Activated CD8-positive, alpha-beta memory T cell treated with anti-CD3 and anti-CD28 coated beads, Interleukin-2, amount 10 ng/mL, durations not matched to agents 7 days and 5 days (primary cell): Measurements from ENCODE around the gene RGSL1. TPM values are rescaled to one million over a fixed set of nuclear protein-coding genes. Genes with fewer than 3 reads are reported as not detected.

Experiments used
- ATAC-seq: fragments of 150-1000 bp; cut with Tn5 transposase; one replicate; pipeline ENCODE4 v1.10.0; 2021; ENCODE audit warnings: moderate library complexity
- CTCF ChIA-PET: fragments of 350-600 bp; sonication (Branson Sonifier 250); formaldehyde crosslinking; loops from one replicate; lab custom pipeline; 2021; ENCODE audit warnings: antibody characterized with exemption; lab: Charles Lee
- DNase-seq: peaks from one replicate; pipeline ENCODE4 v3.0.0-alpha.2; 2020
- H3K27ac Mint-ChIP-seq: one replicate; pipeline ENCODE4 v1.8.0; 2021; ENCODE audit warnings: mild to moderate bottlenecking, mixed read lengths
- H3K27me3 Mint-ChIP-seq: one replicate; pipeline ENCODE4 v1.8.0; 2021; ENCODE audit warnings: mixed read lengths
- H3K36me3 Mint-ChIP-seq: one replicate; pipeline ENCODE4 v1.8.0; 2021; ENCODE audit warnings: mild to moderate bottlenecking, mixed read lengths
- H3K4me1 Mint-ChIP-seq: one replicate; pipeline ENCODE4 v1.8.0; 2021; ENCODE audit warnings: mixed read lengths
- H3K4me3 Mint-ChIP-seq: one replicate; pipeline ENCODE4 v1.8.0; 2021; ENCODE audit warnings: mild to moderate bottlenecking, moderate library complexity, mixed read lengths
- H3K9me3 Mint-ChIP-seq: one replicate; pipeline ENCODE4 v1.8.0; 2022; ENCODE audit warnings: low read depth, mixed read lengths
- total RNA-seq, 2 experiments: library from RNA; stranded (reverse); gene quantifications; one replicate each; pipeline ENCODE4 v1.2.3, GENCODE V29; 2021

RGSL1 gene
- total RNA-seq, 2 experiments from 2014 or later = not detected

GRCh38 chr1:182459949-182460348 lies 10.0 kb downstream of the RGSL1 start:
- DNase-seq = no peak
- Mint-ChIP-seq H3K9me3 (no peaks in the 10 kb centered on the region), H3K36me3 (no peaks in the 10 kb centered on the region), H3K4me1 (no peaks in the 10 kb centered on the region), H3K27me3 (peaks cover 42% of the 10 kb centered on the region), H3K27ac (no peak overlapping the region), H3K4me3 (no peak overlapping the region)
- CTCF ChIA-PET = no interaction called here
- ATAC-seq = no peak

DNA sequence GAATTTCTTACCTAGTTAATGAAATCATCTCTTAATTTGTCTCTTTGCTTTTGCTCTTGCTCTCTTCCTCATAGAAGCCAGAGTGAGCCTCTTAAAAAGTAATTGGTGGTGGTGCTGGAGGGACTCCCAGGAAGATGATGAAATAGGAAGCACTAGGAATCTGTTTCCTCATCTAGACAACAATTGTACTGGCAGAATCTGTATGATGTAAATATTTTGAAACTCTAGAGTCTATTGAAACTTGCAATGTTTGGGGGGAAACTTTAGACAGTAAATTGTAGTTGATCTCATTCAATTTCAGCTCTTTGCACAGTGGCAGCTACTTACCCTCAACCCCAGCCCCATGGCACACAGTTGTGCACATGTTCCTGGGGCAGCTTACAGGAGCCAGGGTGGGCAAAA lies 10.6 kb downstream of the RGSL1 start:
- H3K27me3 Mint-ChIP-seq = peaks cover 40% of the 10 kb centered on the region

DNA sequence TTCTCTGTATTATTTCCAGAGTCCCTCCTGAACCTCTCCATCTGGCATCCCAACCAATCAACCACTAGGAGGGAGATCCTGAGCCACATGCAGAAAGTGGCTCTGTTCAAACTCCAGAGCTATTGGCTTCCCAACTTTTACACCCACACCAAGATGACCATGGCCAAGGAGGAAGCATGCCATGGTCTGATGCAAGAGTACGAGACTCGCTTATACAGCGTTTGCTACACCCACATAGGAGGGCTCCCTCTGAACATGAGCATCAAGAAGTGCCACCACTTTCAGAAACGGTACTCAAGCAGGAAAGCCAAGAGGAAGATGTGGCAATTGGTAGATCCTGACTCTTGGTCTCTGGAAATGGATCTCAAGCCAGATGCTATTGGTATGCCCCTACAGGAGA lies 23.6 kb downstream of the RGSL1 start:
- Mint-ChIP-seq H3K4me1 (no peaks in the 10 kb centered on the region), H3K36me3 (no peaks in the 10 kb centered on the region), H3K4me3 (no peak overlapping the region), H3K27me3 (peaks cover 20% of the 10 kb centered on the region), H3K27ac (no peak overlapping the region), H3K9me3 (peaks cover 3% of the 10 kb centered on the region)
- ATAC-seq (no peak), DNase-seq (no peak)
- CTCF ChIA-PET = interaction anchor here (0.7 kb wide), 1 partner anchor 309 kb away, joined by 3 read pairs; no protein-coding TSS in a partner anchor

More for the DNA sequence above, 10.6 kb downstream of the RGSL1 start:
- ATAC-seq (no peak), DNase-seq (no peak)
- no peak overlapping the region for H3K4me3 Mint-ChIP-seq
- H3K4me1 Mint-ChIP-seq = no peaks in the 10 kb centered on the region
- no peak overlapping the region for H3K27ac Mint-ChIP-seq
- H3K36me3 Mint-ChIP-seq = no peaks in the 10 kb centered on the region
- no peaks in the 10 kb centered on the region for H3K9me3 Mint-ChIP-seq
- CTCF ChIA-PET = no interaction called here

DNA sequence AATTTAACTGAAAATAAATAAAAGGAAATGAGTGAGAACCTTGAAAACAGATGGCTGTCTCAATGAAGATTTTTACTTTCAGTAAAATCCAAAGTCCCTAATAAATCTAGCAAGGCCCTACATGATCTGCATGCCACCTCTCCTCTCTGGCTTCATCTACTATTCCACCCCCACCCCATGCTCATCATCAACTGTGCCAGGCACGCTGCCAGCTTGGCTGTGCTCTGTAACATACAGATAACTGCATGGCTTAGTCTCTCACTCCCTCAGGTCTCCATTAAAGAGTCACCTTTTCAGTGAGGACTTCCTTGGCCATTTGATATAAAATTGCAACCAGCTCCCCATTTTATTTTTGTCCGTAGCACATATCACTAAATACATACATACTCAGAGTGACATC lies 26.7 kb downstream of the RGSL1 start:
- Mint-ChIP-seq H3K27me3 (peaks cover 20% of the 10 kb centered on the region), H3K27ac (no peak overlapping the region), H3K4me1 (no peaks in the 10 kb centered on the region), H3K36me3 (peaks cover 1% of the 10 kb centered on the region), H3K9me3 (peaks cover 3% of the 10 kb centered on the region), H3K4me3 (no peak overlapping the region)
- ATAC-seq = no peak
- CTCF ChIA-PET = no interaction called here
- no peak for DNase-seq

DNA sequence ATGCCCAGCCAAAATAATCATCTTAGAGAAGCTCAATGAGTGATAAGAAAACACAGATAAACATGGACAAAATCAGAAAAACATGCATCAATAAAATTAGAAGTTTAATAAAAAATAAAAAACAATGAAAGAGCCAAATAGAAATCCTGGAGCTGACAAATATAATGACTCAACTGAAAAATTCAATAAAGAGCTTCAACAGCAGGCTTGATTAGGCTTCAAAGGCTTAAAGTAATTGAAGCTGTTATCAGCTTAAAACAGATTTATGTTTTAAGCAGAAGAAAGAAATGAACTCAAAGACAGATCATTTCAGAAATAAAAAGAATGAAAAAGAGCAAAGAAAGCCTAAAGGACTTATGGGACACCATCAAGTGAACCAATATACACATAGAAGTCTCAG lies 28.3 kb downstream of the RGSL1 start:
- Mint-ChIP-seq H3K4me3 (no peak overlapping the region), H3K36me3 (peaks cover 1% of the 10 kb centered on the region), H3K27me3 (peaks cover 21% of the 10 kb centered on the region), H3K27ac (no peak overlapping the region), H3K9me3 (peaks cover 3% of the 10 kb centered on the region), H3K4me1 (no peaks in the 10 kb centered on the region)
- DNase-seq (no peak), ATAC-seq (no peak)
- CTCF ChIA-PET = no interaction called here

- Mint-ChIP-seq H3K27ac (no peak overlapping the region), H3K36me3 (no peaks in the 10 kb centered on the region), H3K4me1 (no peaks in the 10 kb centered on the region)
Observed at GRCh38 chr1:182484067-182484466, 34.1 kb downstream of the RGSL1 start.

GRCh38 chr1:182484531-182485257 lies 34.7 kb downstream of the RGSL1 start:
- Mint-ChIP-seq H3K9me3 (no peaks in the 10 kb centered on the region), H3K27me3 (peaks cover 8% of the 10 kb centered on the region), H3K36me3 (no peaks in the 10 kb centered on the region), H3K4me3 (no peak overlapping the region), H3K4me1 (no peaks in the 10 kb centered on the region), H3K27ac (no peak overlapping the region)
- ATAC-seq = no peak
- CTCF ChIA-PET = interaction anchor here (1.0 kb wide), 1 partner anchor 236 kb away, joined by 4 read pairs; no protein-coding TSS in a partner anchor
- no peak for DNase-seq

More at GRCh38 chr1:182484067-182484466, 34.1 kb downstream of the RGSL1 start:
- ATAC-seq = no peak
- H3K4me3 Mint-ChIP-seq = no peak overlapping the region
- CTCF ChIA-PET = interaction anchor here (1.0 kb wide), 1 partner anchor 235 kb away, joined by 4 read pairs; no protein-coding TSS in a partner anchor
- no peak for DNase-seq
- H3K27me3 Mint-ChIP-seq = peaks cover 9% of the 10 kb centered on the region
- H3K9me3 Mint-ChIP-seq = no peaks in the 10 kb centered on the region

GRCh38 chr1:182485861-182486260 lies 35.9 kb downstream of the RGSL1 start:
- Mint-ChIP-seq H3K27me3 (peaks cover 10% of the 10 kb centered on the region), H3K27ac (no peak overlapping the region), H3K4me3 (no peak overlapping the region), H3K9me3 (no peaks in the 10 kb centered on the region), H3K36me3 (no peaks in the 10 kb centered on the region), H3K4me1 (no peaks in the 10 kb centered on the region)
- ATAC-seq (no peak), DNase-seq (no peak)
- CTCF ChIA-PET = no interaction called here

- no peak overlapping the region for H3K4me3 Mint-ChIP-seq
- no peaks in the 10 kb centered on the region for H3K9me3 Mint-ChIP-seq
- no peaks in the 10 kb centered on the region for H3K36me3 Mint-ChIP-seq
- DNase-seq (no peak), ATAC-seq (no peak)
- no peaks in the 10 kb centered on the region for H3K4me1 Mint-ChIP-seq
- no peak overlapping the region for H3K27ac Mint-ChIP-seq
- CTCF ChIA-PET = no interaction called here
- peaks cover 7% of the 10 kb centered on the region for H3K27me3 Mint-ChIP-seq
Observed at GRCh38 chr1:182488803-182489202, 38.9 kb downstream of the RGSL1 start.

DNA sequence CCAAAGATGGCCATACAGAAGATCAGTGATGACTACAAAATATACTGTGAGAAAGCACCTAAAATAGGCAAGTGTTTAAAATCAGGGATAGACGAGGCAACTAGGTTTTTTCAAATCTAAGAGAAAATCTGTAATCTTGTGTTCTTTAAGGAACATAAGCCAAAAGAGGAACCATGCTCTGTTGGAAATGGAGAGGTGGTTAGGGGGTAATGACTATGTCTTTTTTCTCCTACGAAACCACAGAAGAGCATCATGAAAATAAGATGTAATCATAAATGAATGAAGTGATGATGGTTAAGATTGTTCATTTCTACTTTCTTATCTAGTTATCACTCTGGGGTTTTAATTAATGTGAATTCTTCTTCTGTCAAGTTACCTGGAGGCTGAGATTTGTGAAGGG lies 43.1 kb downstream of the RGSL1 start:
- Mint-ChIP-seq H3K9me3 (no peaks in the 10 kb centered on the region), H3K4me1 (no peaks in the 10 kb centered on the region), H3K27ac (no peak overlapping the region), H3K4me3 (no peak overlapping the region), H3K36me3 (no peaks in the 10 kb centered on the region), H3K27me3 (peaks cover 7% of the 10 kb centered on the region)
- ATAC-seq (no peak), DNase-seq (no peak)
- CTCF ChIA-PET = no interaction called here

- Mint-ChIP-seq H3K4me1 (no peaks in the 10 kb centered on the region), H3K27ac (no peak overlapping the region), H3K27me3 (peaks cover 15% of the 10 kb centered on the region), H3K36me3 (no peaks in the 10 kb centered on the region), H3K9me3 (no peaks in the 10 kb centered on the region), H3K4me3 (no peak overlapping the region)
- DNase-seq (no peak), ATAC-seq (no peak)
- CTCF ChIA-PET = no interaction called here
Observed at GRCh38 chr1:182495002-182495401, 45.1 kb downstream of the RGSL1 start.

GRCh38 chr1:182495693-182496092 lies 45.7 kb downstream of the RGSL1 start:
- DNase-seq (no peak), ATAC-seq (no peak)
- H3K27ac Mint-ChIP-seq = no peak overlapping the region
- CTCF ChIA-PET = no interaction called here
- peaks cover 16% of the 10 kb centered on the region for H3K27me3 Mint-ChIP-seq
- no peaks in the 10 kb centered on the region for H3K9me3 Mint-ChIP-seq
- no peaks in the 10 kb centered on the region for H3K4me1 Mint-ChIP-seq
- no peak overlapping the region for H3K4me3 Mint-ChIP-seq
- no peaks in the 10 kb centered on the region for H3K36me3 Mint-ChIP-seq

GRCh38 chr1:182507685-182508084 lies 57.7 kb downstream of the RGSL1 start:
- H3K9me3 Mint-ChIP-seq = no peaks in the 10 kb centered on the region

DNA sequence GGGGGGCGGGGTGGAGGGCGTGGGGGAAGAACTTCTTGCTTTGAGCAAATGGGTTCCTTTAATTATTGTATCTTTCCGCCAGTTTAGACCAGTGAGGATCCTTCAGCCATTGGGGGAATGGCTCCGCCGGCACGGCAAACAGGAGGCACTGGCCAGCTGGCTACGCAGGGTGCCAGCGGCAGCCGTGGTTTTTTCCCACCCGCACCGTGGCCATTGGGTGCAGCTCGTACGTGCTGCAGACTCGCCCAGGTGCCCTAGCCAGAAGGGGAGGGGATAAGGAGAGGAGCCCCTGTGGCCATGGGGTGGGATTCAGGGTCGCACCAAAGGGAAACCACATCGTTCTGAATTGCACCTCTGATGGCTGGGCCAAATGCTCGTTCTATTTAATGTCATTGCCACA lies 65.6 kb downstream of the RGSL1 start:
- CTCF ChIA-PET = no interaction called here
- Mint-ChIP-seq H3K4me3 (no peak overlapping the region), H3K27me3 (peaks cover 15% of the 10 kb centered on the region), H3K9me3 (peaks cover 4% of the 10 kb centered on the region), H3K36me3 (no peaks in the 10 kb centered on the region), H3K27ac (no peak overlapping the region), H3K4me1 (no peaks in the 10 kb centered on the region)
- DNase-seq (no peak), ATAC-seq (no peak)

More at GRCh38 chr1:182507685-182508084, 57.7 kb downstream of the RGSL1 start:
- CTCF ChIA-PET = no interaction called here
- no peaks in the 10 kb centered on the region for H3K4me1 Mint-ChIP-seq
- ATAC-seq = no peak
- H3K36me3 Mint-ChIP-seq = no peaks in the 10 kb centered on the region
- no peak for DNase-seq
- no peak overlapping the region for H3K27ac Mint-ChIP-seq
- H3K27me3 Mint-ChIP-seq = peaks cover 3% of the 10 kb centered on the region
- no peak overlapping the region for H3K4me3 Mint-ChIP-seq
